Uterus (tissue), 4 donors: ENCODE data around the gene DNPEP. TPM values are rescaled to one million over a fixed set of nuclear protein-coding genes. Genes with fewer than 3 reads are reported as not detected.
A peak's percentile ranks its signal among the peaks of the same experiment; 100 is the strongest.

ENCODE experiments used
- DNase-seq, 2 donors: peaks; one replicate each; pipeline ENCODE4 v3.0.0-alpha.2; 2019 to 2020
- H3K27ac ChIP-seq, 2 donors: fragments of 200-600 bp; sonication (generic); 1 replicate in 1 of 2; 2 replicates in 1 of 2; pipeline ENCODE4 v1.5.1; 2016 to 2018
- H3K27me3 ChIP-seq, 2 donors: fragments of 200-600 bp; sonication (generic); one replicate each; pipeline ENCODE4 v1.5.1; 2018 to 2019; ENCODE audit warnings: control low read depth in 1 of 2
- H3K36me3 ChIP-seq, 2 donors: fragments of 200-600 bp; sonication (generic); one replicate each; pipeline ENCODE4 v1.5.1; 2019; ENCODE audit warnings: control low read depth in 1 of 2
- H3K4me1 ChIP-seq, 2 donors: fragments of 200-600 bp; sonication (generic); one replicate each; pipeline ENCODE4 v1.5.1; 2018 to 2019; ENCODE audit warnings: control low read depth in 1 of 2
- H3K4me3 ChIP-seq, 2 donors: fragments of 200-600 bp; sonication (generic); 1 replicate in 1 of 2; 2 replicates in 1 of 2; pipeline ENCODE4 v1.5.1; 2018 to 2019; ENCODE audit warnings: mild to moderate bottlenecking in 1 of 2
- H3K9me3 ChIP-seq, 2 donors: fragments of 200-600 bp; sonication (generic); one replicate each; pipeline ENCODE4 v1.5.1; 2019; ENCODE audit warnings: control low read depth in 1 of 2
- POLR2A ChIP-seq, 2 donors: fragments of 450-650 bp; IDR thresholded peaks; one replicate each; pipeline ENCODE4 v1.6.1; 2016; ENCODE audit warnings: antibody characterized with exemption in 2 of 2, mild to moderate bottlenecking in 1 of 2, moderate library complexity in 1 of 2
- intact Hi-C: fragments of 100-400 bp; cut with DNase I; formaldehyde crosslinking; loops from one replicate; pipeline ENCODE4 v1.15.1; 2023; ENCODE audit warnings: low total_unique reads
- total RNA-seq, 4 donors: library from RNA; depleted of rRNA in 3 of 4; stranded (reverse); fragments of >200 nt in 3 of 4; gene quantifications; one replicate each; pipeline versions ENCODE4 v1.1.0 to v1.2.4, GENCODE V29; 2014 to 2023
- TF ChIP-seq, protein P1 (sequence below), 4 experiments: fragments of 200-600 bp in 2 of 4; fragments of 450-650 bp in 2 of 4; sonication (generic) in 2 of 4; IDR thresholded peaks; one replicate each; pipeline ENCODE4 v1.5.1; 2016 to 2019; ENCODE audit warnings: antibody characterized with exemption in 4 of 4, mild to moderate bottlenecking in 2 of 4, moderate library complexity in 1 of 4
- donor health status: DM: yes; HTN: yes; CAD: no.

Gene DNPEP
- total RNA-seq, 4 donors from 2014 or later: 35.9 to 93.7 (median 47.5) TPM

DNA sequence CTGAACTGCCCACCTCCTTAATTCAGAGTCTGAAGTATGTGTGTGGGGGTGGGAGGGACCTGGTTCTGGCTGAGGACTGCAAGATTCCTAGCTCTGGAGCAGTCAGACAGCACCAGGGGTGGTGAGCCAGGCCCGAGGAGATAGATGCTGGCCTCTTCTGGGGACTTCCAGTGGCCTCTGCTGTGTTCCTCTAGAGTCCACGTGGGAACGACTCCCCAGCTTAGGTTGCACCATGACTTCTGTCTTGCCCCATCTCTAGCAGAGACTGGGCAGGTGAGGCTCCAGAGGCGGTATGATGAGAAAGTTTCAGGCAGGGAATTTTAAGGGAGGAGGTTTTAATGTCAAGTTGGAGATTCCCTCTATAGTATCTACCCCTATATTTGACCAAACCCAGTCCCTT, 33.1 kb downstream of the DNPEP start:
- intact Hi-C loops: no loop called here
- Histone ChIP-seq H3K4me1 (peaks cover 0 to 6% of the 10 kb centered on the region in 2 donors), H3K4me3 (no peak overlapping the region), H3K27ac (no peak overlapping the region), H3K9me3 (no peaks in the 10 kb centered on the region), H3K27me3 (peaks cover 0 to 25% of the 10 kb centered on the region in 2 donors), H3K36me3 (no peaks in the 10 kb centered on the region)
- TF ChIP-seq POLR2A (IDR thresholded peaks at IDR 0.05): no peak
- TF ChIP-seq, protein P1, sequence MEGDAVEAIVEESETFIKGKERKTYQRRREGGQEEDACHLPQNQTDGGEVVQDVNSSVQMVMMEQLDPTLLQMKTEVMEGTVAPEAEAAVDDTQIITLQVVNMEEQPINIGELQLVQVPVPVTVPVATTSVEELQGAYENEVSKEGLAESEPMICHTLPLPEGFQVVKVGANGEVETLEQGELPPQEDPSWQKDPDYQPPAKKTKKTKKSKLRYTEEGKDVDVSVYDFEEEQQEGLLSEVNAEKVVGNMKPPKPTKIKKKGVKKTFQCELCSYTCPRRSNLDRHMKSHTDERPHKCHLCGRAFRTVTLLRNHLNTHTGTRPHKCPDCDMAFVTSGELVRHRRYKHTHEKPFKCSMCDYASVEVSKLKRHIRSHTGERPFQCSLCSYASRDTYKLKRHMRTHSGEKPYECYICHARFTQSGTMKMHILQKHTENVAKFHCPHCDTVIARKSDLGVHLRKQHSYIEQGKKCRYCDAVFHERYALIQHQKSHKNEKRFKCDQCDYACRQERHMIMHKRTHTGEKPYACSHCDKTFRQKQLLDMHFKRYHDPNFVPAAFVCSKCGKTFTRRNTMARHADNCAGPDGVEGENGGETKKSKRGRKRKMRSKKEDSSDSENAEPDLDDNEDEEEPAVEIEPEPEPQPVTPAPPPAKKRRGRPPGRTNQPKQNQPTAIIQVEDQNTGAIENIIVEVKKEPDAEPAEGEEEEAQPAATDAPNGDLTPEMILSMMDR (IDR thresholded peaks at IDR 0.05): no peak
- no peak for DNase-seq

DNA sequence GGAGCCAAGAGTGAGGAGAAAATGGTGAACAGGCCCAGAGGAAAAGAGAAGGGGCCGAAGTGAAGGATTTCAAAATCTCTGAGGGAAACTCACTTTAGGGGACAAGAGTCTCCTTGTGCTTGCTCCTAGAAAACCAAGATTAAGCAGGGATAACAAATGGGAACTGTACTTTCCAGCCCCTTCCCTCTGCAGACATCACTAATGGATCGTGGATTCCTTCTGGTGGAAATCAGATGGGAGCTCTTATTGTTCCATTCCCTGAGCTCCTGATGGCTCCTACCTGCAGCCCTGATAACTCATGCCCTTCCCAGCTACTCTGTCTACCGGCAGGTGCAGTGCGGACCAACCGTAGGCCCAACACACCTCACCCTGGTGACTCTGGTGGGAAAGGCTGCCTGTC, 34.6 kb downstream of the DNPEP start:
- intact Hi-C loops: no loop called here
- TF ChIP-seq, protein P1 (IDR thresholded peaks at IDR 0.05): no peak
- TF ChIP-seq POLR2A (IDR thresholded peaks at IDR 0.05): no peak
- H3K4me3 ChIP-seq: no peak overlapping the region
- no peaks in the 10 kb centered on the region for H3K36me3 ChIP-seq
- DNase-seq: no peak
- no peak overlapping the region for H3K27ac ChIP-seq
- H3K27me3 ChIP-seq: peaks cover 0 to 20% of the 10 kb centered on the region in 2 donors
- H3K9me3 ChIP-seq: no peaks in the 10 kb centered on the region
- H3K4me1 ChIP-seq: peaks cover 0 to under 1% of the 10 kb centered on the region in 2 donors

DNA sequence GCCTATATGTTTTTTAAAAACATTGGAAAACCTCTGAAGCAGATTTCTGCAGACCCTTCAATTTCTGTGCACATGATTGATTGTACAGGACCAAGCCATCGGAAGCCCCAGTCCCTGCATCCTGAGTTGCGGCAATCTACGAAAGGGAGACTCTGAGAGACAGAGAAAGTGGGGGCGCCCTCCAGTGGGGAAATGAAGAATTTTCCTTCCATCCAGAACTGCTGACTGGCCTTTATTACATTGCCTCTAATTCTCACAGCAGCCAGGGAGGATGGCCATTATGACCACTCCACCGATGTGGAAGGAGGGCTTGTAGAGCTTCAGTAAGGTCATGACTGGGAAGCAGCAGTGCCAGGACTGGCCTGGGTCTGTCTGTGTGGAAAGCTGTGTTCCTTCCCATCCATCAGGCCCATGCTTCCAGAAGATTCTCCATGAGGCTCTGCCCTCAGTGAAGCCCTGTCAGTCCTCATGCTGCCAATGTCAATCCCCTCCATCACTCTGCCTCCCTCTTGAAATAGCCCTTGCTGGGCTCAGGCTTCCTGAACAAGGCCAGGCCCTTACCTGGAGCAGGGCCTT, 35.2 kb downstream of the DNPEP start:
- intact Hi-C loops: no loop called here
- Histone ChIP-seq H3K27ac (no peak overlapping the region), H3K4me1 (no peaks in the 10 kb centered on the region), H3K4me3 (no peak overlapping the region), H3K27me3 (peaks cover 0 to 17% of the 10 kb centered on the region in 2 donors), H3K9me3 (no peaks in the 10 kb centered on the region), H3K36me3 (no peaks in the 10 kb centered on the region)
- TF ChIP-seq, protein P1 (IDR thresholded peaks at IDR 0.05): peak in 1 of 4 experiments; percentile 8
- TF ChIP-seq POLR2A (IDR thresholded peaks at IDR 0.05): no peak
- DNase-seq: no peak

DNA sequence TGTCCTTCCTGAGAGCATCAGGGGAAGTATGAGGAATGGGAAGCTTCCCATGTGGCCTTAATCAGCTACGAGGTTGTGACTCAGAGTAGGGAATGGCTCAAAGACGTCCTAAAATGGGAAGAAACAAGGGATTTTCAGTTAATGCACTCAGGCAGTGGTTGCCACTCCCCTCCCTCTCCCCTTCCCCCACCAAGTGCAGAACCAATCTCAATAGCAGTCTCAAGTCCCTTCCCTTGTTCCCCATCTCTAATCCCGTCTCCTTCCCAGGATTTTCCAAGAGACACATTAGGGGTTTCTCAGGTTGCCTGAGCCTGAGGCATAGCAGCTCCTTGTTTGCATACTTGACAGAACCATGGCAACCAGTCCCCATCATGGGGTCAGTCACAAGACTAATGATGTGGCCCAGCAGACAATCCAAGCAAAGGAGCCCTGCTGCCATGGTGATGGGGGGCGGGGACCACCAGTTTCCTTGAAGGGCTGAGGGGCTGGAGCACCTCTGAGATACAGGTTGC, 36.9 kb downstream of the DNPEP start:
- TF ChIP-seq POLR2A (IDR thresholded peaks at IDR 0.05): no peak
- TF ChIP-seq, protein P1 (IDR thresholded peaks at IDR 0.05): no peak
- no peak for DNase-seq
- no peak overlapping the region for H3K27ac ChIP-seq
- no peak overlapping the region for H3K4me3 ChIP-seq
- no peaks in the 10 kb centered on the region for H3K36me3 ChIP-seq
- intact Hi-C loops: no loop called here
- peaks cover 0 to 4% of the 10 kb centered on the region in 2 donors for H3K27me3 ChIP-seq
- no peaks in the 10 kb centered on the region for H3K9me3 ChIP-seq
- no peaks in the 10 kb centered on the region for H3K4me1 ChIP-seq

DNA sequence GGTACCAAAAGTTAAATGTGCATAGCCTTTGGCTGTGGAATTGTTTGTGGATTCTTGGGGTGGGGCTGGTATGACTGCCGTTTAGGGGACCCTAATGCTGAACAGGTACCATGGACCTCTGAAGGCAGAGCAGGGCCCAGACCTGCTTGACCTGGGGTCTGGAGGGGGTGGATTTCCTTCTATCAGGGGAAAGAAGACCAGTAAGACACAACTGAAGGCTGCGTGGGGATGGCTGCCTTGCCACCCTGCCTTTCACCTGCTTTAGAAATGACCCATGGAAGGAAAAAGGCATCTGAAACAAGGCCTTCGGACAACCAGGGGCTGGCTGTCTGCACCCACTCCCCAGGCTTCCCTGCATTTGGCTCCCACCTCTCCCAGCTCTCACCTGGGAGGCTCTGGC, 37.5 kb downstream of the DNPEP start:
- no peaks in the 10 kb centered on the region for H3K4me1 ChIP-seq

More for the DNA sequence above, 37.5 kb downstream of the DNPEP start:
- Histone ChIP-seq H3K36me3 (no peaks in the 10 kb centered on the region), H3K27ac (no peak overlapping the region), H3K4me3 (no peak overlapping the region), H3K9me3 (no peaks in the 10 kb centered on the region), H3K27me3 (no peaks in the 10 kb centered on the region)
- no peak for DNase-seq
- TF ChIP-seq, protein P1 (IDR thresholded peaks at IDR 0.05): no peak
- TF ChIP-seq POLR2A (IDR thresholded peaks at IDR 0.05): no peak
- intact Hi-C loops: no loop called here
